HG03175 (cell line): ENCODE measurements around the gene DIRAS3.
"Not testable (repeated sequence)": the region's sequence is repeated elsewhere in the genome, so short reads cannot be mapped to it uniquely, and the experiment has no call there.

Source experiments
- ATAC-seq: cut with Tn5 transposase; IDR thresholded peaks from one replicate; pipeline ENCODE4 v1.9.1; 2021; ENCODE audit warnings: mild to moderate bottlenecking, moderate library complexity; ENCODE audit not compliant: unreplicated experiment

Gene DIRAS3, protein sequence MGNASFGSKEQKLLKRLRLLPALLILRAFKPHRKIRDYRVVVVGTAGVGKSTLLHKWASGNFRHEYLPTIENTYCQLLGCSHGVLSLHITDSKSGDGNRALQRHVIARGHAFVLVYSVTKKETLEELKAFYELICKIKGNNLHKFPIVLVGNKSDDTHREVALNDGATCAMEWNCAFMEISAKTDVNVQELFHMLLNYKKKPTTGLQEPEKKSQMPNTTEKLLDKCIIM

DNA sequence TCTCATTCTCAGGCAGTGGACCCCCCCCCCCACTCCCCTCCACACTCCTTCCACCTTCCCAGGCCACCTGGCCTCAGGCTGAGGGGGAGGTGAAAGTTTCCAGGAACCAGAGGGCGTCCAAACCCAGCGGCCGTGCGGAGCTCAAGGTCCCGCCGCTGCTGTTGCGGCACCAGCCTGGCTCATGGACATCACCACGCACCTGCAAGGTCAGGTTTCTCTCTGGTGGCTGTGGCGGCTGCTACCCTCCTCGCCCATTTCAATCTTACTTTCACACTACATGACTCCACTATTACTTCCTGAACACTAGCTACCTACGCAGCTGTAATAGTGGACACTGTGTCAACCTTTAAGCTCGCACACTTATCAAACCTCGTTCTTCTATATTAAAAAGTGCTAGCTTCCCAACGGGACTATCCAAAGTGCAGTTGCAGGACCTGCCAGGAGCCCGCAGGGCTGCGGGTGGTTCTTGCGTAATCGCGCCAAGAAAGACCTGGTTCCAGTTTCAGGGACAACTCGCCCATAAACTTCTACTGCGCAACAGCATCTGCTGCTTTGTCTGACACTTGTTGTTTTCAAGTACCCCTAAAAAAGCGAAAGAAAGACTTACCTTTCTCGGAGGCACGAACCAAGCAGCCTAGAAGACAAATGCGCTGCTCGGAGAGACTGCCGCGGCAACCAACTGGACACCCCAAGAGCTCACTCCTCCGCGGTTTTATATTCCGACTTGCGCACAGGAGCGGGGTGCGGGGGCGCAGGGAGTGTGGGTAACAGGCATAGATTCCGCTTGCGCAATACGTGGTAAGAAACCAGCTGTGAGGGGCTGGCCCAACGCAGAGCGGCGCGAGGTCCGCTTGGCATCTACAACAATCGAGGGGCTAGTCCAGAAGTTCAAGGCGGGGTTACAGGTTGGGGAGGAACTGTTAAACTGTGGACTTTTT lies at the start of gene DIRAS3:
Gene DIRAS3 (minus strand): TSS at position 687 of the 938 bp plus-strand sequence. CDS start 3,330 bp downstream, outside the sequence.
- ATAC-seq = no peak

DNA sequence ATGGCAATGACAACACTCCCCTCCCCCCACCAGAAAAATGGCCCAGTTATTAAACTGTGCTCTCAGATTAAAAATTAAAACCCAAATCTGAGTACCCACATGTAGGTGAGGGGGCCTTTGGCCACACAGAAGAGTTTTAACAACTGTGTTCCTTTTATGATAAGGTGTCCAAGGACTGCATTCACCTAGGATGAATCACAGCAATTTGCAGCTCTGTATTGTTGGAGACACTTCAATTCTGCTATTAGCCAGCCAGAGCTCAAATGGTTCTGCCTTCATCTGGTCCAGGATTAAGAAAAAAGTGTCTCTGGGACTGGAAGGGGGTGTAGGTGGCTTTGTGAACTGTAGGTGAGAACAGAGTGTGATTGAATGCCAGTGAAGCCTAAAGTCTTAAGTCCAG lies 43.3 kb upstream of the DIRAS3 start:
- no peak for ATAC-seq

DNA sequence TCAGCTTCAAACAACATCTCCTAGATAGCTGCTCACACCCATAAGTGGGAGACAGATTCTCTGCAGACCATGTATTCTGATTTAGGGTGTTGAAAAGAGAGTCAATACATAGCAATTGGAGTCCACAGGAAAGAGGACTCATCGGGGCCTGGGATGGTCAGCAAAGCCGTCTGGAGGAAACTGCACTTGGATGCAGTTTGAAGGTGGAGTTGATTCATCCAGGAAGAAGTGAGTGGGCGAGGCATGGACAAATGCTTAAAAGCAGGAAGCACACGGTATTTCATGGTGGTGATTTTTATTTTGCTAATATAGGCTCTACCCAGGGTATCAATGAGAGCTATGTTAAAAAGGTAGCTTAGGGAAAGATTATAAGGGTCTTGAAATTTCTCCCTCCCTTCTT lies 36.8 kb upstream of the DIRAS3 start:
- no peak for ATAC-seq

DNA sequence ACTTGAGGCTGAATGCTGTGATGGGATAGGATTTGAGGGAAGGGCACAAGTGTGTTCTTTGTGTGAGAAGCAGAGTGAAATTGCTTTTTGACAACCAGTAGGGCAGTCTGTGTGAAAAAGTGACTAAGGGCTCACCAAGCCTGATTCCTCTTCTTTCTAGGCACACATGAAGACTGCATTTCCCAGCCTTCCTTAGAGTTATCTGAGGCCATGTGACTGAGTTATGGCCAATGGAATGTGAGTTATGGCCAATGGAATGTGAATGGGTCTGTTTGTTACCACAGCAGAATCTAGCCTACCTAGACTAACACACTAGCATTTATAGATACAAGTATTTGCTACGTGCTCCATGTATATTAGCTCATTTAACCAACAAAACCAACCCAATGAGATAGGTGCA lies 35.3 kb upstream of the DIRAS3 start:
- ATAC-seq = no peak

DNA sequence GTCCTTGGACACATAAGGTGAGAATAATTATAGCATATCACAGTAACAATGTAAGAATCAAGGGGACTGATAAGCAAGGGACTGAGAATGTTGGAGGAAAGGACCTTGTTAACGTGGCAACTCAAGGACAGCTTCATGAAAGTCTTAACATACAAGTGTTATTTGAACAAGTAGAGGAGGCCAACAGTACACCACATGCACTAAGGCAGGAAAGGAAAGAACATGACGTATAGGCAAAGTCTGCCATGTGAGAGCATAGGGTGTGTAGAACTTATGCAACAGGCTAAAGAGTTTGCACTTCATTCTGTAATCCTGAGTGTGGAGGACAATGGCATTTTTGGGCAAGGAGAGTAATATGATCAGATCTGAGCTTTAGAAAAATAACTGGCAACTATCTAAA lies 33.3 kb upstream of the DIRAS3 start:
- ATAC-seq = no peak

DNA sequence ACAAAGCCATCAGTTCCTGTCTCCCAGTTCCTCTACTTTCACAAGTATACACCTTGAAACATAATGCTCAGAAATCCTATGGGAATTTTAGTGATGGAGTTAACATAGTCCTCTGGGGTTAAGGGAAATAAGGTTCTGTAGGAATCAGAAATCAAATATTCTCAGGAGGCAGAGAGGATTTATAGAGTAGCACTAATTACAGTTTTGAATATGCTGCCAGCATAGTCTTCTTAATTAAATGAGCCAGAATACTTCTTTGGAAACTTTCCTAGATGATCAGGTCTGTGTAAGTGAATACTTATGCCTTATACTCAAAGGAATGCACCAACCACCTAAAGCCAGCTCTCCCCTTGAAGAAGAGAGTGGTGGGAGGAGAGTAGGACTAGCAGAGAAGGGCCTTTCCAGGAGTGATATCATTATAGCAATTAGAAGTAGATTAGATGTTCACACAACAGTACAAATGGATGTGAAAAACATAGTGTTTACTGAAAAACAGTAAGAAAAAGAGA lies 31.4 kb upstream of the DIRAS3 start:
- ATAC-seq = no peak

DNA sequence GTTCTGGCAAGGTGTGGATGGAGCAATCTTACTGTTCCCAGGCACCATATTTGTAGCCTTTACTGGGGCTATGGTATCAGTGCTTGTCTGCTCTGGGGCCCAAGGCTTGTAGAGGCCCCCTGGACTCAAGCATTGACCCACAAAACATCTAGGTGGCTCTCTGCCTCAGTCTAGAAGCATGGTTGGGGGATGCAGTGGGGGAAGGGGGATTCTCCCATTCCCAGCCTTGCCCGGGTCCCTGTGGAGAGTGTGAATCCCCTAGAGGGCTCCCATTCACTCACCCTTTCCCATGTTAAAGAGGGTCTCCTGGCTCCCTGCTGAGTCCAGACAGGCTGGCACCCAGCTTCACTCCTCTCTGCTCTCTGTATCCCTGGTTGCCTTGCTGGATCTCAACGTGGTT lies 28.2 kb upstream of the DIRAS3 start:
- ATAC-seq = no peak

DNA sequence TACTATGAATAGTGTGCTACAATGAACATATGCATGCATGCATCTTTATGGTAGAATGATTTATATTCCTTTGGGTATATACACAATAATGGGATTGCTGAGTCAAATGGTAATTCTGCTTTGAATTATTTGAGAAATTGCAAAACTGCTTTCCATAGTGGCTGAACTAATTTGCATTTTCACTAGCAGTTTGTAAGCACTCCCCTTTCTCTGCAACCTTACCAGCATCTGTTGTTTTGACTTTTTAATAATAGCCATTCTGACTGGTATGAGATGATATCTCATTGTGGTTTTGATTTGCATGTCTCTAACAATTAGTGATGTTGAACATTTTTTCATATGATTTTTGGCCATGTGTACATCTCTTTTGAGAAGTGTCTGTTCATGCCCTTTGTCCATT lies 24.0 kb upstream of the DIRAS3 start:
- ATAC-seq = no peak

DNA sequence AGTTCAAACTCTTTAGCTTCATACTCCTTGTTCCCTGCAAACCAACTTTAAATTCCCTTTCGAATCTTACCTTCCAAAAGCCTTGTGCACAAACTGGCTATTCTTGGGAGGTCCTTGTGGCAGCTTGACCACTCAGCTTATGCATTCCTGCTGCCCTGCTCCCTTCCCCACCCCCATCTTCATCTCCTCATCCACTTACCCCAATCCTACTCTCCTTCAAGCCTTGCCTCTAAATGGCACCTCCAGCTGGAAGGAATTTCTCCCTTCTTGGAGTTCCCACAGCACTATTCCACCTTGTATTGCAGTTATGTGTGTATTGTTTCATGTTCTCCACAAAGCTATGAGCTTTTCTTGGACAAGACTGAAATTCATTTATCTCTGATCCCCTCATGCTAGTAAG lies 15.3 kb upstream of the DIRAS3 start:
- no peak for ATAC-seq

DNA sequence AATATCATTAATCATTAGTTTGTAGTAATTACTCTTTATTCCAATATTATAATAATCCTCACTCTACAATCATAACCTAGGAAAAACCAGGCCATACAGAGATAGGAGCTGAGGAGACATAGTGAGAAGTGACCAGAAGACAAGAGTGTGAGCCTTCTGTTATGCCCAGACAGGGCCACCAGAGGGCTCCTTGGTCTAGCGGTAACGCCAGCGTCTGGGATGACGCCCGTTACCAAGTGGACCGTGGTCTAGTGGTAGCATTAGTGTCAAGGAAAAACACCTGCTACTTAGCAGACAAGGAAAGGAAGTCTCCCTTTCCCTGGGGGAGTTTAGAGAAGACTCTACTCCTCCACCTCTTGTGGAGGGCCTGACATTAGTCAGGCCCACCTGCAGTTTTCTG lies 7.6 kb upstream of the DIRAS3 start:
- not testable (repeated sequence) for ATAC-seq

DNA sequence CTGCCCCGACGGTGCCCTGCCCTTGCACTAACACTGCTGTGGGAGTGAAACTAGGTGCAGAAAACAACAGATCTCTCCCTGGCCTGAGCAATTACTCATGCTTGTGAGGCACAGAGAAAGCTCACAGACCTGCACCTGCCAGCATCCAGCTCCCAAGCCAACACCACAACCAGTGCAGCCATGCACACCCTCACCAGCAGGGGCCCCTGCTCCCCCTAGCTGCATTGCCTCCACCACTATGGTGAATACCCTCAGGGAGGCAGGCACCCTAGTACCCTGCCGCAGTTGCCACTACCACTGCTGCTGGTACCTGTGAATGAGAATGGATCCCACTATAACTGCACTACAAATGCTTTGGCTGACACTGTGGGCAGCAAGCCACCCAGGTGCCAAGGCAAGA lies 7.1 kb upstream of the DIRAS3 start:
- no peak for ATAC-seq

DNA sequence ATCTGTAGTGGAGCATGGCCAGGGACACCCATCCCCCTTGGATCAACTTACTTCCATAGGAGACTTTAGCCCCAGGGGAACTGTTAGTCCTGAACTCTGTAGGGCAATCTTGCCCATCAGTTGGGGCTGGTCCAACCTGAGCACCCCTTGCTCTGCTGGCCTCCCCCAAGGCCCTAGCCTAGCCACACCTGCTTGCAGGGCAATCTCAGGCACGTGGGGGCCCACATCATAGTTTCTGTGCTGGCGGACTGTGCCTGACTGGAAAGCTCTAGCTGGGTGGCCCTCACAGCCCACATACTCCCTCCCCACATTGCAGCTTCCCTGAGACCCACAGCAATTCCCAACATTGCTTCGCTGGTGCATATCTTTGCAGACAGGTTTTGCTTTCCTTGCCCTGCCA lies 6.6 kb upstream of the DIRAS3 start:
- ATAC-seq = no peak

DNA sequence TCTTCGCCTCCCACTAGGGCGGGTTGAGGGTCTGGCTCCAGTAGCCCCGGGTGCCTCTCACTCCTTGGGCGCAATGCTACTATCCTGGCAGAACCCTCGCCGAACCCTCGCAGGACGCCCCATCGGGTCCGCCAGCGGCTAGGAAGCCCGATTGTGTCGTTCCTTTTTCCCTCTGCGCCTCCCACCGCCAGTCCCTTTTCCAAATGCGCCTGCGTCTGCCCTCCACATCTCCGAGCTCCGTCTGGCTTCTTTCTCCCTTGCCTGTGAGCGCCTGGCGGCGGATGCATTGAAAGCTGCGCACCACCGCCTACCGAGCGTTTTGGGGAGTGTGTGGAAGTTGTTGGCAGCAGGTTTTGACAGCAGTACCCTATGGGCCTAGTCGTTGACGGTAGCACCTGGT lies 1.0 kb upstream of the DIRAS3 start:
- ATAC-seq = no peak

DNA sequence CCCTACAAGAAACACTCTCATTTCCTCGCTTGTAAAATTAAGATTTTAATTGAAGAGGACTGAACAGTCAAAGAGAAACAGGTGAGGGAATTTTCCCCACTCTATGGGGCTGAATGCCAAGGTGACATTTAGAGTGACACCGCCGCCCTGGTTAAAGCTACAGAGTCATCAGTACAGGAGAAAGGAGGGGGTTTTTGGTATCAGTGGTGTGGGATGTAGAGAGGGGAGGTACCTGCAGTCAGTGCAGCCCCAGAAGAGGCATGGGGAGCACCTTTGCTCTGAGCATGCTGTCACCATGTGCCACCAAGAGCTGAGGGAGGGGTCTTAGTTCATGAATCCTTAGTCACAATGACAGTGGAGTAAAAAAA lies 2.8 kb downstream of the DIRAS3 start:
- ATAC-seq = no peak

DNA sequence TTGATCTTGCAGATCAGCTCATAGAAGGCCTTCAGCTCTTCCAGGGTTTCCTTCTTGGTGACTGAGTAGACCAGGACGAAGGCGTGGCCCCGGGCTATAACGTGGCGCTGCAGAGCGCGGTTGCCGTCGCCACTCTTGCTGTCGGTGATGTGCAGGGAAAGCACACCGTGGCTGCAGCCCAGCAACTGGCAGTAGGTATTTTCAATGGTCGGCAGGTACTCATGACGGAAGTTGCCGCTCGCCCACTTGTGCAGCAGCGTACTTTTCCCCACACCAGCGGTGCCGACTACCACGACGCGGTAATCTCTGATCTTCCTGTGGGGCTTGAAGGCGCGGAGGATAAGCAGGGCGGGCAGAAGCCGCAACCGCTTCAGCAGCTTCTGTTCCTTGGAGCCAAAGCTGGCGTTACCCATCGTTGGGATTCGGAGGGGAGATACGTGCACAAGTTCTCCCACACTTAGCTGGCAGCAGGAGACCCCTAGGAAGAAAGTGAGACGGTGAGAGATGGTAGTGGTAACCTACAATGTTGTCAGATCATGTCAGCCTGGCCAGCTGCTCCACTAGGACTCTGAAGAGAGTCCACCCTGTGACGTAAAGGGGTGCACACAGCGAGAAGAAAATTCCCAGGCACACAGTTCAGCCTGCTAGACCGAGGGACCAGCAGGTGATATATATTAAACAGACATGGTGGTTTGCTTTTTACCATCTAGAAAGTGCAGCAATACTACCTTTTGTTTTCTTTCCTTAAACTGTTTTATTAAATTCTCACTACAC lies 3.4 kb downstream of the DIRAS3 start:
- ATAC-seq = no peak

DNA sequence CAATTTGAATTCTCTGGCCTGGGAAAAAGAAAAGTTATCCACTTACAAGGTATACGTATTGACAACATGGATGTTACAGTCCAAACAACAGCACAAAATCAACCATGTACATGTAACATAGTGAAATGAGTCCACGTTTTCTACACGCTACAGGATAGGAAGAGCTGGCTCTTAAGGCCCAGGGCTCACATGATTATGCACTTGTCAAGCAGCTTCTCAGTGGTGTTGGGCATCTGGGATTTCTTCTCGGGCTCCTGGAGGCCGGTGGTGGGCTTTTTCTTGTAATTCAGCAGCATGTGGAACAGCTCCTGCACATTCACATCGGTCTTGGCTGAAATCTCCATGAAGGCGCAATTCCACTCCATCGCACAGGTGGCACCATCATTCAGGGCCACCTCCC lies 4.0 kb downstream of the DIRAS3 start:
- ATAC-seq = no peak

DNA sequence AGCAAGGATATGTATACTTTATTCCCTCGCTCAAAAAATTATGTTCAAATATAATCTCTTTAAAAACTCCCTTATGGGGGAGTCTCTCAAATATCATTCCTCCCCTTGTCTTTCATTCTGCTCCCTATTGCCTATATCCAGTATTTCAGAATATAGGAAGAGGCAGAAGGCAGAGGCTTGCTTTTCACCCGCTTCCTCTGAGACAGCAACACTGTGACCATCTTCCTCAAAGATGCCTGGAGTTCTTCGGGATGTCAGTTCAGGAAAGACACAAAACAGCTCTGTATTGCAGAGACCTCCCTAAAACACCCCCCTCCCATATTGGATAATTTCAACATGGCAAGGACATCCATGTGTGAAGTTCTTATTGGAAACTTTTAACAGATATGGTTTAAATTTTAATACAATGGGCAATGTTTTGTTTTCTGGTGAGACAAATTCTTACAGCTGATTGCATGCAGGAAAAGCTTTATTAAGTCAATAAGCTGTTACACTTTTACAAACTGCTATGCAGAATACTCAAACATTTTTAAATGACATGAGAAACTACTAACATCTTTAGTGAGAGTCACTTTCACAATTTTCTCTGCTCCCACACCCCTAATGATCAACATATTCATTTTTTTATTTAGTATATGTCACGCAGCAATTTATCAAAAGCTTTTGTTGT lies 4.8 kb downstream of the DIRAS3 start:
- ATAC-seq = no peak

DNA sequence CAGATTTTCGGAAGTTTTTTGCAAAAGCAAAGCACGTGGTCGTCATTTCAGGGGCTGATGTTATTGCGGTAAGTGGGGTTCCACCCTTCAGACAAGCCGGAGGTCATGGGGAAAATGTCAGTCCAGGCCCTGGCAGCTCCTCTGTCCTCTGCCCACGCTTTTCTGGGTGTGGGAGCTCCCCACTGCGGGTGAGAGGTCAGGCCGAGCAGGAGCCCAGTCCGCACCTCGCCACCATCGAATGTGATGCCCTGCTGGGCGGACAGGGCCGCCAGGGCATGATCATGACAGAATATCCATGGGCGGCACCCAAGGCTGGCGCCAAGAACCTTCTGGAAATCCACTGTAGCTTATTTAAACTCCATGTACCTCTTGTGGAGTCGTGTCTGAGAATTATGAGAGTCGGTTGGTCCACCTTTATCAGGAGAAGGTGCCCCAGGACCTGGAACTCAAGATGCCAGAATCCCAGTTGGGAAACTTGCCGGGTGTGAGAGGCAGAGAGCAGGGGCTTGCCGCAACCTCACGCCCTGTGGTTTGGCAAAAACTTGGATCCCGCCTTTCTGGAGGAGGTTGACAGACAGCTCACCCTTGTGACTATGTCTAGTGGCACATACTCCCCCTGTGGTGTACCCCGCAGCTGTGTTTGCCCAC lies 6.9 kb downstream of the DIRAS3 start:
- ATAC-seq = no peak

DNA sequence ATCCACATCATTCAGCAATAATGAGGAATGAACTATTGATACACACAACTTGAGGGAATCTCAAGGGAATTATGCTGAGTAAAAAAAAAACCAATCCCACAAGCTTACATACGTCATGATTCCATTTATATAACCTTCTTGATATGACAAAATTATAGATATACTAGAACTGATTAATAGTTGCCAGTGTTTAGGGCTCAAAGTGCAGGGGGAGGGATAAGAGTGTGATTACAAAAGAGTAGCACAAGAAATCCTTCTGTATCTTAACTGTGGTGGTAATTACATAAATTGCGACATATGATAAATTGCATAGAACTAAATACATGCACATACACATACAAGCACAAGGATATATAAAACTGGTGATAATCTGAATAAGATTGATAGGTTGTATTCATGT lies 13.5 kb downstream of the DIRAS3 start:
- ATAC-seq = no peak

DNA sequence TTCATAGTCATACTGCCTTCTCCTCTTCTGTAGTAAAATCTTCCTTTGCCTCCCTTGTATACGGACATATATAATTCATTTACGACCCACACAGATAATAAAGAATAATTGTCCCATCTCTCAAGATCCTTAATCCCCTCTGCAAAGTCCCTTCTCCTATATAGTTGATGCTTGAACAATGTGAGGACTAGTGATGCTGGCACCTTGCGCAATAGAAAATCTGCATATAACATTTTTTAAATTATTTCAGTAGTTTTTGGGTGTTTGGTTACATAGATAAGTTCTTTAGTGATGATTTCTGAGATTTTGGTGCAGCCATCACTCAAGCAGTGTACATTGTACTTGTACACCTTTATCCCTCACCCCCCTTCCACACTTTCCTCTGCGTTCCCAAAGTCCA lies 21.0 kb downstream of the DIRAS3 start:
- ATAC-seq = no peak
